Measurements from ENCODE around the gene UBE2E2. TPM values are rescaled to one million over a fixed set of nuclear protein-coding genes. Genes with fewer than 3 reads are reported as not detected.

Gene UBE2E2
- total RNA-seq, 1 donor from 2014 or later, result 89.8 TPM

DNA sequence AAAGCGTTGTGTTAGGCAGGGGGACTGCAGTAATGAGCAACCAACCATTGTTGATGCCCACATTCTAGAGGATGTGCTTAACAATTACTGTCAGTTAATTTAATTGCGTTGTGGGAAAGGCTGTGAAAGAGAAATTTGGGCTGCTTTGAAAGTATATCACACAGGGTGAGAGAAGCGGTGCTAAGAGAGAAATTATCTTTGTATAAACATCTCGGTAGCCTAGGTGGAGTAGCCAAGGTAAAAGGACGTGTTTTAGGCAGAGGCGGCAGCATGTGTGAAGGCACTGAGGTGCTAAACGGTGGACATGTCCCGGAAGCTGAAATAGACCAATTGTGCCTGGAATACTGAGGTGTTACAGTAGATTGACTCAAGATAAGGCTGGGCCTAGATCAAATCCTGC, 71.9 kb downstream of the UBE2E2 start:
- Histone ChIP-seq H4K20me1 (ENCODE audit: low read depth) (peaks cover 19% of the 10 kb centered on the region), H3K36me3 (no peaks in the 10 kb centered on the region), H3K9ac (no peak overlapping the region), H3K79me2 (ENCODE audit: low read depth) (peaks cover 19% of the 10 kb centered on the region), H3K4me2 (no peak overlapping the region), H3F3A (ENCODE audit: low read depth) (no peaks in the 10 kb centered on the region), H3K4me1 (peaks cover 10% of the 10 kb centered on the region), H3K27me3 (no peaks in the 10 kb centered on the region), H3K4me3 (no peak overlapping the region), H3K27ac (no peak overlapping the region), H2AFZ (replicated peaks) (no peak overlapping the region), H3K9me3 (ENCODE audit: low read depth) (no peaks in the 10 kb centered on the region)
- peaks cover 9% of the 10 kb centered on the region for H3K36me3 Mint-ChIP-seq
- H3K27ac Mint-ChIP-seq, result no peak overlapping the region
- H3K9me3 Mint-ChIP-seq, result peaks cover 16% of the 10 kb centered on the region
- H3K4me3 Mint-ChIP-seq, result no peak overlapping the region
- TF ChIP-seq, protein P1, sequence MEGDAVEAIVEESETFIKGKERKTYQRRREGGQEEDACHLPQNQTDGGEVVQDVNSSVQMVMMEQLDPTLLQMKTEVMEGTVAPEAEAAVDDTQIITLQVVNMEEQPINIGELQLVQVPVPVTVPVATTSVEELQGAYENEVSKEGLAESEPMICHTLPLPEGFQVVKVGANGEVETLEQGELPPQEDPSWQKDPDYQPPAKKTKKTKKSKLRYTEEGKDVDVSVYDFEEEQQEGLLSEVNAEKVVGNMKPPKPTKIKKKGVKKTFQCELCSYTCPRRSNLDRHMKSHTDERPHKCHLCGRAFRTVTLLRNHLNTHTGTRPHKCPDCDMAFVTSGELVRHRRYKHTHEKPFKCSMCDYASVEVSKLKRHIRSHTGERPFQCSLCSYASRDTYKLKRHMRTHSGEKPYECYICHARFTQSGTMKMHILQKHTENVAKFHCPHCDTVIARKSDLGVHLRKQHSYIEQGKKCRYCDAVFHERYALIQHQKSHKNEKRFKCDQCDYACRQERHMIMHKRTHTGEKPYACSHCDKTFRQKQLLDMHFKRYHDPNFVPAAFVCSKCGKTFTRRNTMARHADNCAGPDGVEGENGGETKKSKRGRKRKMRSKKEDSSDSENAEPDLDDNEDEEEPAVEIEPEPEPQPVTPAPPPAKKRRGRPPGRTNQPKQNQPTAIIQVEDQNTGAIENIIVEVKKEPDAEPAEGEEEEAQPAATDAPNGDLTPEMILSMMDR (IDR thresholded peaks at IDR 0.05), result no peak
- TF ChIP-seq EZH2 (IDR thresholded peaks at IDR 0.05) (no peak), EZH2phosphoT487 (IDR thresholded peaks at IDR 0.05) (no peak)
- H3K4me1 Mint-ChIP-seq, result peaks cover 16% of the 10 kb centered on the region
- H3K27me3 Mint-ChIP-seq (ENCODE audit: insufficient read depth, low read depth), result peaks cover 4% of the 10 kb centered on the region
- no peak for DNase-seq (ENCODE audit: low spot score)

DNA sequence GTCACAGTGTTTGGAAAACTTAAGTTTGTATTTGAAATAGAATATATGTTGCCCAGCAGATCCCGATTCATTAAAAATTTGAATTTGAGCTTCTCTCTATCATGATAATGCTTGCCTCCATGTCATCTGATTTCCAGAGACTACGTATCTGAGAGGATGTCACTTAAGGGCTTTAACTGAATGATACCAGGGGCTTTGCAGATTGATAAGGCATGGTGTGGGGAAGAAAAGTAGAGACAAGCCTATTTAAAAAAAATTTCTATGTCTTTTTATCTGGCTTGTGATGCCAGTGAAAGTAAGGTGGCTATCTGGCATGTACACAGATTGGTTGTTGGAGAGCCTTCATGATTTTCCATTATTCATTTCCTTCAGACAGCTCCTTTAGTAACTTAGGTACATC, 72.7 kb downstream of the UBE2E2 start:
- H2AFZ ChIP-seq (replicated peaks), result no peak overlapping the region

DNA sequence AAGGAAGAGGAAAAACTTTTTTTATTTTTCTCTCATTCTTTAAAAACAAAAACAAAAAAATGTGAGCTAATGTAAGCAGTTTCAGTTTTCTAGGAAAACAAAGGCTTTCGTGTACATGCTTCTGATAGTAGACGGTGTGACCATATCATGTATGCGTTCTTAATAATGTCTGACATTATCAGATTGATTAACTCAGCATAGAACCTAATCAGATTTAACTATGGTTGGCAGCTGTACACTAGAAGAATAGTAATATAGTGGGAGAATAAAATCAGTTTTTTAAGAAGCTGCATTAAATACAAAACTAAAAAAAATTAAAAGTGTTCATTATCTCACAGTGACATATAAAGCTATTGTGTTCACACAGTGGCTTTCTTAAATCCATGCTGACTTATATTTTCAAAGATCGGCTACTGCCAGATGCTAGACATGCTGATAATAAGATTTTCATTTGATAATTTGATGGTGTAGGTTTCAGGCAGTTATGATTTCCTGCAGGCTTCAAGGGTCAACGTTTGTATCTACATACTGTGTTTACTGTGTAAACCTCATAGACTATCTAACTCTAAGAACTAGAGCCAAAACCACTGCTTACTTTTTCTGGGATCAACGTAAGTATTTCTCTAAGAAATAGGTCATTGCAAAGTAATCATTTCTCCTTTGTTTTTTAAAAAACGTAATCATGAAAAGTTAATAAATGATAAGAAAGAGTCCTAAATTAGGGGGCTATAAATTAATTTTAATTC, 74.0 kb downstream of the UBE2E2 start:
- H2AFZ ChIP-seq (replicated peaks), result no peak overlapping the region
- Mint-ChIP-seq H3K27ac (no peak overlapping the region), H3K4me3 (no peak overlapping the region), H3K36me3 (no peaks in the 10 kb centered on the region), H3K4me1 (peaks cover 23% of the 10 kb centered on the region), H3K9me3 (peaks cover 4% of the 10 kb centered on the region), H3K27me3 (ENCODE audit: insufficient read depth, low read depth) (peaks cover 4% of the 10 kb centered on the region)
- no peaks in the 10 kb centered on the region for H3K9me3 ChIP-seq (ENCODE audit: low read depth)
- no peaks in the 10 kb centered on the region for H3F3A ChIP-seq (ENCODE audit: low read depth)
- peaks cover 37% of the 10 kb centered on the region for H4K20me1 ChIP-seq (ENCODE audit: low read depth)
- no peaks in the 10 kb centered on the region for H3K27me3 ChIP-seq
- TF ChIP-seq EZH2phosphoT487 (IDR thresholded peaks at IDR 0.05), result no peak
- TF ChIP-seq, protein P1 (IDR thresholded peaks at IDR 0.05), result no peak
- no peak for TF ChIP-seq EZH2 (IDR thresholded peaks at IDR 0.05)
- H3K27ac ChIP-seq, result no peak overlapping the region
- H3K4me3 ChIP-seq, result no peak overlapping the region
- no peak overlapping the region for H3K4me2 ChIP-seq
- no peak overlapping the region for H3K9ac ChIP-seq
- no peaks in the 10 kb centered on the region for H3K36me3 ChIP-seq
- DNase-seq (ENCODE audit: low spot score), result no peak
- peaks cover 35% of the 10 kb centered on the region for H3K79me2 ChIP-seq (ENCODE audit: low read depth)
- peaks cover 16% of the 10 kb centered on the region for H3K4me1 ChIP-seq

More for the DNA sequence above, 72.7 kb downstream of the UBE2E2 start:
- Histone ChIP-seq H3K9me3 (ENCODE audit: low read depth) (no peaks in the 10 kb centered on the region), H3K27ac (no peak overlapping the region), H3K4me2 (no peak overlapping the region), H3K4me3 (no peak overlapping the region), H3K9ac (no peak overlapping the region), H3K4me1 (peaks cover 14% of the 10 kb centered on the region), H3K36me3 (no peaks in the 10 kb centered on the region), H4K20me1 (ENCODE audit: low read depth) (peaks cover 24% of the 10 kb centered on the region), H3K79me2 (ENCODE audit: low read depth) (peaks cover 26% of the 10 kb centered on the region), H3K27me3 (no peaks in the 10 kb centered on the region), H3F3A (ENCODE audit: low read depth) (no peaks in the 10 kb centered on the region)
- Mint-ChIP-seq H3K36me3 (peaks cover 7% of the 10 kb centered on the region), H3K27me3 (ENCODE audit: insufficient read depth, low read depth) (peaks cover 4% of the 10 kb centered on the region), H3K27ac (no peak overlapping the region), H3K9me3 (peaks cover 12% of the 10 kb centered on the region), H3K4me3 (no peak overlapping the region), H3K4me1 (peaks cover 21% of the 10 kb centered on the region)
- TF ChIP-seq, protein P1 (IDR thresholded peaks at IDR 0.05), result no peak
- TF ChIP-seq EZH2 (IDR thresholded peaks at IDR 0.05) (no peak), EZH2phosphoT487 (IDR thresholded peaks at IDR 0.05) (no peak)
- DNase-seq (ENCODE audit: low spot score), result no peak
